GM04503 (cell line): ENCODE measurements around the gene HSPA1L.
A peak's percentile ranks its signal among the peaks of the same experiment; 100 is the strongest.
"Not testable (repeated sequence)": the region's sequence is repeated elsewhere in the genome, so short reads cannot be mapped to it uniquely, and the experiment has no call there.

ENCODE experiments used
- DNase-seq: peaks from one replicate; pipeline ENCODE4 v3.0.0-alpha.2; 2012; ENCODE audit warnings: low read depth

Gene HSPA1L

DNA sequence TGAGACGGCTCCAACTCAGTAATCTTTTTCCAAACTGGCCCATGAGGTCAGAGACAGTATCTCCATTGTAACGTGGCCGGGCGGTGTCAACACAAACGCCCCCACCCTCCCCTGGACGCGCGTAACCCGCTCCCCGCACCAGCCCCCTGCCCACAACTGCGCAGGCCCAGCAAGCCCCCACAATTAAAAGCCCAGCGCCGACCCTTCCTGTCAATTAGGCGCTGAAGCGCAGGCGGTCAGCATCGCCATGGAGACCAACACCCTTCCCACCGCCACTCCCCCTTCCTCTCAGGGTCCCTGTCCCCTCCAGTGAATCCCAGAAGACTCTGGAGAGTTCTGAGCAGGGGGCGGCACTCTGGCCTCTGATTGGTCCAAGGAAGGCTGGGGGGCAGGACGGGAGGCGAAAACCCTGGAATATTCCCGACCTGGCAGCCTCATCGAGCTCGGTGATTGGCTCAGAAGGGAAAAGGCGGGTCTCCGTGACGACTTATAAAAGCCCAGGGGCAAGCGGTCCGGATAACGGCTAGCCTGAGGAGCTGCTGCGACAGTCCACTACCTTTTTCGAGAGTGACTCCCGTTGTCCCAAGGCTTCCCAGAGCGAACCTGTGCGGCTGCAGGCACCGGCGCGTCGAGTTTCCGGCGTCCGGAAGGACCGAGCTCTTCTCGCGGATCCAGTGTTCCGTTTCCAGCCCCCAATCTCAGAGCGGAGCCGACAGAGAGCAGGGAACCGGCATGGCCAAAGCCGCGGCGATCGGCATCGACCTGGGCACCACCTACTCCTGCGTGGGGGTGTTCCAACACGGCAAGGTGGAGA is at the start of gene HSPA1L, which contains the start of gene HSPA1A:
Gene HSPA1L (minus strand): TSS at position 259 of the 814 bp plus-strand sequence. CDS start 3,311 bp downstream, outside the sequence.
Gene HSPA1A (plus strand): TSS at position 519 of the 814 bp plus-strand sequence. CDS start 214 bp downstream, at position 733.
- peak; percentile 81 for DNase-seq

GRCh38 chr6:31864818-31865204 is 49.7 kb upstream of the HSPA1L start:
- no peak for DNase-seq

- not testable (repeated sequence) for DNase-seq
These were observed 49.1 kb upstream of the HSPA1L start for GRCh38 chr6:31864123-31864562.

- peak; percentile 99 for DNase-seq
These were observed 47.5 kb upstream of the HSPA1L start, which contains the start of gene NEU1 for GRCh38 chr6:31862344-31863235. NEU1 (minus strand) TSS chr6:31862821; CDS start chr6:31862776, 45 bp downstream.

DNA sequence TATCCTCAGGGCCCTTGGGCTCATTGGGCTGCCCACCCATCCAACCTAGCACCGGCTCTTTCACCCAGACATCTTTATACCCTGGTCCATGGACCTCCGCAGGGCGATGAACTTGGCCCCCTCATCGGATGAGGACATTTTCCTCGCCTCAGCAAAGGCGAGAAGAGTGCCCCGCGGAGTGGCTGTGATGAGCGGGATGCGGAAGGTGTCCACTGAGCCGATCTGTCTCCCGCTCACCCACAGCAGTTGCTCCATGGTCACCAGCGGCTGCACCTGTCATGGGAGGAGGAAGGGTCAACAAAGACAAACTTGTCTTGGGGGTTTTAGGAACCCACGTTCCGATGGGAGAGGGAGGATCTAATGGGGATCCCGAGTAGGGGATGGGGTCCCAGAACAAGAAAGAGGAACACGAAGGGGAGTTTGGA is 46.8 kb upstream of the HSPA1L start:
- DNase-seq = no peak

- DNase-seq = no peak
These were observed 46.1 kb upstream of the HSPA1L start for GRCh38 chr6:31861150-31861549.

DNA sequence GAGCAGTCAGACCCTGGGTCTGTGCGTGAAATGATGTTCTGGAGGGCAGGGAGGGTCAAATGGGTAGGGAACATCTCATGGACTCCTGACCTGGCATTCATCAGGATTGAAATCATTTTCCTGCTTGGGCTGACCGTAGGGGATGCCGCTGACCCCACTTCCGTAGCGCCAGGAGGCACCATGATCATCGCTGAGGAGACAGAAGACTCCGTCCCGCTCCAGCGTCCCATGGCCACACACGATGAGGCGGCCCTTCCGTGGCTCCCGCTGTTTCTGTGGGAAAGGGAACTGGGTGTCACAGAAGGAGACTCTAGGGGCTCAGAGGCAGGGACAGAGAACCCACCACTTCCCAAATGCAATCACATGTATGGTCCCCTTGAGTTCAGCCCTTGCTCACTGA is 45.3 kb upstream of the HSPA1L start:
- no peak for DNase-seq

DNA sequence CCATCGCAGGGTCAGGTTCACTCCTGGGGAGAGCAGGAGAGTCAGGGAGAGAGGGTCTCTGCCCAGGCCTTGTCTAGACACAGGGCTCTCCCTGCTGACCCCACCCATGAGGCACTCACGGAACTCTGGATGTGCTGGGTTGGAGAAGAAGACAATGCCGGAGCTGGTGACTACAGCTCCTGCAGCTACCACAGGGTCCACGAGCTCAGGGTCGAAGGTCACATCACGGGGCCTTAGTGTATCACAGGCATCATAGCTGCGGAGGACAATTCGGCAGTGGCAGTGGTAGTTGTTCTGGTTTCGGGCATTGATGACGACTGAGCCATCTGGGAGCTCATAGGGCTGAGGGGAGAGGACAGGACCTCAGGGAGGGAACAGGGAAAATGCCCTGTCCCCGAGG is 44.8 kb upstream of the HSPA1L start:
- no peak for DNase-seq

- no peak for DNase-seq
These were observed 43.6 kb upstream of the HSPA1L start for GRCh38 chr6:31858707-31859106.

- DNase-seq = not testable (repeated sequence)
These were observed 42.7 kb upstream of the HSPA1L start for GRCh38 chr6:31857774-31858173.

DNA sequence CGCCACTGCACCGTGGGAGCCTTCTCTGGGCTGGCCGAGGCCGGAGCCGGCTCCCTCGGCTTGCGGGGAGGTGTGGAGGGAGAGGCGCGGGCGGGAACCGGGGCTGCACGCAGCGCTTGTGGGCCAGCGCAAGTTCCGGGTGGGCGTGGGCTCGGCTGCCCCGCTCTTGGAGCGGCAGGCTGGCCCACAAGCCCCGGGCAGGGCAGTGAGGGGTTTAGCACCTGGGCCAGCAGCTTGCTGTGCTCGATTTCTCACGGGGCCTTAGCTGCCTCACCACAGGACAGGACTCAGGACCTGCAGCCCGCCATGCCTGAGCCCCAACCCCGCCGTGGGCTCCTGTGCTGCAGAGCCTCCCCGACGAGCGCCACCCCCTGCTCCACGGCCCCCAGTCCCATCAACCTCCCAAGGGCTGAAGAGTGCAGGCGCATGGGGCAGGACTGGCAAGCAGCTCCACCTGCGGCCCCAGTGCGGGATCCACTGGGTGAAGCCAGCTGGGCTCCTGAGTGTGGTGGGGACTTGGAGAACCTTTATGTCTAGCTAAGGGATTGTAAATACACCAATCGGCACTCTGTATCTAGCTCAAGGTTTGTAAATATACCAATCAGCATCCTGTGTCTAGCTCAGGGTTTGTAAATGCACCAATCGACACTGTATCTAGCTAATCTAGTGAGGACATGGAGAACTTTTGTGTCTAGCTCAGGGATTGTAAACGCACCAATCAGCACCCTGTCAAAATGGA is 37.1 kb upstream of the HSPA1L start:
- not testable (repeated sequence) for DNase-seq

DNA sequence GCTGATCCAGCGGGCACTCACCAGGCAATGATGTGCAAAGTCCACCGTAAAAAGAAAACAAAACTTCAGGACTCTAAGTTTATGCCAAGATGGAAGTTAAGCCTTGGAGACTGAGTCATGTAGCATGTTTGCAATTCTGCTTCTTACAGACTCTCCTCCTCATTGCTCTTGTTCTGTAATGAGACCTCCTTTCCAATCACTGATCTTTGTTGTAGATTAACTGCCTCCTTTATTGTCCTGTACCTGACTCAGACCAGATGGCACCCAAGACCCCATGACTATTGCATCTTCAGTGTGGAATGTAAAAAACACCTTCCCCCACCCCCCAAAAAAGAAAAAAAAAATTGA is 36.4 kb upstream of the HSPA1L start:
- DNase-seq = no peak

DNA sequence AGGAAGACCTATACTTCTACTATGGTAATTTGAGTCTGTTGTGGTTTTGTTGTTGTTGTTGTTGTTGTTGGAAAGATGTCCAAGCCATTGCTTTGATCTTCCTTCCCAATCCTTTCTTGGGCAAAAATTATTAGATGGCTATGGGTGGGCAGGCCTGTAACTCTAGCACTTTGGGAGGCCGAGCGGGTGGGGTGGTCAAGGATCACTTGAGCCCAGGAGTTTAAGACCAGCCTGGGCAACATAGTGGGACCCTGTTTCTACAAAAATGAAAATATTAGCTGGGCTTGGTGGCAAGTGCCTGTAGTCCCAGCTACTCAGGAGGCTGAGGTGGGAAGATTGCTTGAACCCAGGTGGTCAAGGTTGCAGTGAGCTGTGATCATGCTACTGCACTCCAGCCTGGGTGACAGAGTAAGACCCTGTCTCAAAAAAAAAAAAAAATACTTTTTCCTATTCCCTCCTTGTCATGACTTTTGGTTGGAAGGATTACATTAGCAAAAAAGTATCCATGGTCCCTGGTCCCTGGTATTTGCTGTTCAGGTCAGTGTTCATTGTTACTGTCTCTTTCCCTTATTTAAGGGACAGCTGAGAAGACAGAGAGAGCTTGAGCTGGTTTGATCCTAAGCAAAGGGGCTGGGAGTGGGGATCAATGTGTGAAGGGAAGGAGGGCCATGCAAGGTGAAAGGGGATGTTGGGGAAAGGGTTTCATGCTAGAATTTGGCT is 35.8 kb upstream of the HSPA1L start:
- no peak for DNase-seq

GRCh38 chr6:31847276-31847978 is 32.3 kb upstream of the HSPA1L start:
- no peak for DNase-seq

DNA sequence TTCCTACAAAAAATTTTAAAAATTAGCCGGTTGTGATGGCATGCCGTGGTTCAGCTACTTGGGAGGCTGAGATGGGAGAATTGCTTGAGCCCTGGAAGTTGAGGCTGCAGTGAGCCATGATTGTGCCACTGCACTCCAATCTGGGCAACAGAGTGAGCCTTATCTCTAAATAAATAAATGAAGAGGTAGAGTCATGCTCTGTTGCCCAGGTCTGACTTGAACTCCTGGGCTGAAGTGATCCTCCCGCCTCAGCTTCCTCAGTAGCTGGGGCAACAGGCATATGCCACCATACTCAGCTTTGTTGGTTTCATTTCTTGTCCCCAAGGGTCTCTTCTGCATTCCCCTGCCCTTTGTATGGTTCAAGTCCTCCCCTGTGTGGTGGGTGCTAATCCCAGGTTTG is 29.4 kb upstream of the HSPA1L start:
- DNase-seq = no peak

DNA sequence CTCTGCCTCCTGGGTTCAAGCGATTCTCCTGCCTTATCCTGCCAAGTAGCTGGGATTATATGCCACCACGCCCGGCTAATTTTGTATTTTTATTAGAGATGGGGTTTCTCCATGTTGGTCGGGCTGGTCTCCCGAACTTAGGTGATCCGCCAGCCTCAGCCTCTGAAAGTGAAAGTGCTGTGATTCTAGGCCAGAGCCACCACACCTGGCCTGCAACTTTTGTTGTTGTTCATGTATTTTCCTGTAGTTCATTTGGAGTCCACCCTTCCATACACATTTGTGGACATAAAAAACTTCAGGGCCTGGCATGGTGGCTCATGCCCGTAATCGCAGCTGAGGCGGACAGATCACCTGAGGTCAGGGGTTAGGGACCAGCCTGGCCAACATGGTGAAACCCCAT is 27.0 kb upstream of the HSPA1L start:
- no peak for DNase-seq

DNA sequence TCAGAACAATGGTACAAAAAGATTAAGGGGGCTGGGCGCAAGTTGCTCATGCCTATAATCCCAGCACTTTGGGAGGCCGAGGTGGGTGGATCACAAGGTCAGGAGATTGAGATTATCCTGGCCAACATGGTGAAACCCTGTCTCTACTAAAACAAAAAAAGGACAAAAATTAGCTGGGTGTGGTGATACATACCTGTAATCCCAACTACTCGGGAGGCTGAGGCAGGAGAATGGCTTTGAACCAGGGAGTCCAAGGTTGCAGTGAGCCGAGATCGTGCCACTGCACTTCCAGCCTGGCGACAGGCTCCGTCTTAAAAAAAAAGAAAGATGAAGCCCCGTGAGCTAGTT is 24.7 kb upstream of the HSPA1L start:
- DNase-seq = not testable (repeated sequence)

- DNase-seq = no peak
These were observed 23.9 kb upstream of the HSPA1L start for GRCh38 chr6:31838968-31839367.

DNA sequence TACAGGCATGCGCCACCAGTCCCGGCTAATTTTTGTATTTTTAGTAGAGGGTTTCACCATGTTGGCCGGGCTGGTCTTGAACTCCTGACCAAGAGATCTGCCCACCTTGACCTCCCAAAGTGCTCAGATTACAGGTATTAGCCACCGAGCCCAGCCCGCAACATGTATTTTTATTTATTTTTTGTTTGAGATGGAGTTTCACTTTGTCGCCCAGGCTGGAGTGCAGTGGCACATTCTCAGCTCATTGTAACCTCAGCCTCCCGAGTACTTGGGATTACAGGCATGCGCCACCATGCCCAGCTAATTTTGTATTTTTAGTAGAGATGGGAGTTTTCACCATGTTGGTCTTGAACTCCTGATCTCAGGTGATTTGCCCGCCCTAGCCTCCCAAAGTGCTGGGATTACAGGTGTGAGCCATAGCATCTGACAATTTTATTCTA is 23.1 kb upstream of the HSPA1L start:
- DNase-seq = not testable (repeated sequence)

GRCh38 chr6:31837369-31838113 is 22.5 kb upstream of the HSPA1L start:
- no peak for DNase-seq
